HL-60/S4 (cell line): ENCODE data around the gene TMEM156.
"Not testable (repeated sequence)": the region's sequence is repeated elsewhere in the genome, so short reads cannot be mapped to it uniquely, and the experiment has no call there.

Source experiments
- in situ Hi-C: fragments of 300-500 bp; cut with MboI; formaldehyde crosslinking; loops from 2 replicates; pipeline ENCODE4 v1.14.3; 2022; ENCODE audit warnings: low sequenced_read_pairs

TMEM156 gene

DNA sequence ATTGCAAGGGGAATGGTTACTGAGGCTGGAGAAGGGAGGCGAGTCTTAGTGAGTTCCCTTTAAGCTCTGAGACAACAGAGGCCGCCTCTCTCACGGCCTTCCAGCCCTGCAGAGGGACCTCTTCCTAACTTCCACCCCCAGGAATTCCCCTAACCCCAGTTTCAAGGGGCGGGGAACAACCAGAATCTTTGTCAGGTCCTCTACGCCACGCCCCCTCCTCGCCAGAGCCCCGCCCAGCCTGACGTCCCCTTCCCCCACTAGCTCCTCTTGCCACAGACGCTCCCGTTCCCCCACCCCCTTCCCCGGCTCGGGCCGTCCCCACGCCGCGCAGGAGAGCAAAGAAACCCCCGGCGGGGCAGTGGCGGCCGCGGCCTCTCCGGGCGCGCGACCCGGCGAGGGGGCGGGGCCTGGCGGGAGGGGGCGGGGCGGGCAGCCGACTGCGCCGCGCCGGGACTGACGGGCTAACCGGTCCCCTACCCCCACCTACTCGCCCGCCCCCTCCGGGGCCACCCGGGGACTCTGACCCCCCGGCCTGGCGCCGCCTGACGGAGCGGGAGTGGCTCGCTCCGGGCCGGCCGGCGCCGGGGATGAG, 12.3 kb upstream of the TMEM156 start:
- in situ Hi-C loops: no loop called here

DNA sequence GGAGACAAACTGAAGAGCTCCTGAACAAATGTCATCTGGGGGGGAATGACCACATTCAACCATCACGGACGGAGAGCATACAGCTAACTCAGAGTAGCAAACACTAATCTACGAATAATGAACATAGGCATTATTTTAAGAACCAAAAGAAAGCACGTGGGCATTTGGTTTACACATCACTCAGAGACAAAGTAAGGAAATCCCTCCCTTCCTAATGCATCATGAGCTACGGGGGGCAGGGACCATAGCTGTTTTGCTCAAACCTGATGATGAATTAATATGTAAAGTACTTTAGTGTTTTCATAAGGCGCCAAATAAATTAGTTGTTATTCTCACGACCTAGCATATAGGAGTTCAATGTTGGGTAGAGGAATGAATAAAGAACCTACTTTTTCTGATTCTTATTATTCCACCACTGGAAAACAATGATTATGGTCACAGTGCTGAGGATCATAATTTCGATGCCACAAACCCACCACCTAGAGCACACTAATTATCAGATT, 11.7 kb upstream of the TMEM156 start:
- in situ Hi-C loops: no loop called here

- in situ Hi-C loops: no loop called here
Observed at GRCh38 chr4:39043058-39043860, 11.1 kb upstream of the TMEM156 start.

- in situ Hi-C loops: no loop called here
Observed at GRCh38 chr4:39042366-39042765, 10.2 kb upstream of the TMEM156 start.

DNA sequence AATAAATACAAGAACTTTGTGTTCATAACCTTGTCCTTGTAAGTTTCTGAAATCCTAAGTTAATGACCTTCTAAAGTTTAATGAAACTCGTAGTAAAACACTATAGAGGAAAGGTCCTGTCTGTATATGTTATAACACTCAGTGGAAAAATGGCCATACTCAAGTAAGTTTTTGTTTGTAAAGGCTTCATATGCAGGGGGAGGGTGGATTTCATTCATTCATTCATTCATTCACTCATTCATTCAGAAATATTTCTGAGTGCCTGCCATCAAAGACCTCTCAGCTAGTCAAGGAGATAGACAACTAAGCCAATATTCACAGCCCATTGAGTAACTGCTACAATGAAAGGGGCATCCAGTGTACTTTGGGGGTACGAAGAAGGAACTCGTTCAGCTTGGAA, 6.9 kb upstream of the TMEM156 start:
- in situ Hi-C loops: no loop called here

- in situ Hi-C loops: no loop called here
Observed at GRCh38 chr4:39037941-39038340, 5.7 kb upstream of the TMEM156 start.

- in situ Hi-C loops: no loop called here
Observed at GRCh38 chr4:39037491-39037825, 5.2 kb upstream of the TMEM156 start.

DNA sequence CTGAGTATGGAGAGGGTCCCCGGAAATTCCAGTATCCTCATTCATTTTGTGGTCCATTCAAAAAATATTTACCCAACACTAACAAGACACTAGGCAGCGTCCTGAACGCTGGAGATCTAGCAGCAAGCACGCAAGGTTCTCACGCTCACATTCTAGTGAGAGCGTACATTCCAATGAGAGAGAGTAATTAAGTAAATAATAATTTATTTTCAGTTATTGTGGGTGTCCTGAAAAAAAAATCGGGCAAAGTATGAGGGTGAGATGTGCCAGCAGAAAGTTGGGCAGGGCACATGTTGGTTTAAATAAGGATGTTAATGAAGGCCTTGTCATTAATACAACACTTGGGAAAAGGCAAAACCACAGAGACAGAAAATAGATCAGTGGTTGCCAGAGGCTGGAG, 4.0 kb upstream of the TMEM156 start:
- in situ Hi-C loops: no loop called here

- in situ Hi-C loops: not testable (repeated sequence)
Observed at GRCh38 chr4:39031590-39032020, 604 bp downstream of the TMEM156 start.

DNA sequence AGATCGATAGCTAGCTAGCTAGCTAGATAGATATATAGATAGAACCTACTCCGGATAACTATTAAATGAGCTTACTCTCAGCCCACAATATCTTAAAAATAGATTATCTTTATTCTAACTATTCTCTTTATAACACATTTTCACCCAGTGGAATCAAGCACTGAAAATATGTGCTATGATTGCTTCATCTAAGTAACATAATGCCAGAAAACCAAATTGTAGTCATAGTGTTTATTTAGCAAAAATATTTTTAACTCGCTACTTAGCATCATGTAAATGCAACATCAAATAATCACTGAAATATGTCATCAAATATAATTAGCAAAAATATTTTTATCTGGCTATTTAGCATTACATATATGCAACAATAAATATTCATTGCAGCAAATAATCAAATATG, 1.5 kb downstream of the TMEM156 start:
- in situ Hi-C loops: no loop called here

GRCh38 chr4:39029752-39030694, 2.2 kb downstream of the TMEM156 start:
- in situ Hi-C loops: no loop called here

DNA sequence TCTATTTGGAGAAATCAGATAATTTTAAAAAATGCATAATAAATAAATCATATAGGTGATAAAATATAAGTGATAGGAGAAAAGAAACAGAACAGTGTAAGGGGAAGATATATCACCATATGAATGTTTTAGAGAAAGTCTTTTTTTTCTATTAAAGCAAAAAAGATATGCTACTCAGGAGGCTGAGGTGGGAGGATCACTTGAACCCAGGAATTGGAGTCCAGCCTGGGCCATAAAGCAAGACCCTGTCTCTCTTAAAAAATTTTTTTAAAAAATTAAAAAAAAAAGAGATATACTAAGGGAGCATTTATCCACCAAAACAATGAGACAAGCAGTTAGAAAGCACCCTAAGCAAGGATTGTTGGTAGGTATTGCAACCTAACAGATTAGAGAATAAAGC, 6.1 kb downstream of the TMEM156 start:
- in situ Hi-C loops: no loop called here

GRCh38 chr4:39025552-39026085, 6.6 kb downstream of the TMEM156 start:
- in situ Hi-C loops: no loop called here

DNA sequence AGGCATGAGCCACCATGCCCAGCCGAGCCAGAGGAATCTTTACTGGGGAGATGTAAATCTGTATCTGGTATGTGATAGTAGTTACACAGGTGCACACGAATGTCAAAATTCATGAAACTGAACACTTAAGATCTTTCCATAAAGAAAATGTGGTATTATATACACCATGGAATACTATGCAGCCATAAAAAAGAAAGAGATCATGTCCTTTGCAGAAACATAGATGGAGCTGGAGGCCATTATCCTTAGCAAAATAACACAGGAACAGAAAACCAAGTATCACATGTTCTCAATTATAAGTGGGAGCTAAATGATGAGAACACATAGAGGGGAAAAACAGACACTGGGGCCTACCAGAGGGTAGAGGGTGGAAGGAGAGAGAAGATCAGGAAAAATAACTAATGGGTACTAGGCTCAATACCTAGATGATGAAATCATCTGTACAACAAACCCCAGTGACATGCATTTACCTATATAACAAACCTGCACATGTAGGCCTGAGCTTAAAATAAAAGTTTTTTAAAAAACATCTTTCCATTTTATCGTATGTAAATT, 7.8 kb downstream of the TMEM156 start:
- in situ Hi-C loops: no loop called here

DNA sequence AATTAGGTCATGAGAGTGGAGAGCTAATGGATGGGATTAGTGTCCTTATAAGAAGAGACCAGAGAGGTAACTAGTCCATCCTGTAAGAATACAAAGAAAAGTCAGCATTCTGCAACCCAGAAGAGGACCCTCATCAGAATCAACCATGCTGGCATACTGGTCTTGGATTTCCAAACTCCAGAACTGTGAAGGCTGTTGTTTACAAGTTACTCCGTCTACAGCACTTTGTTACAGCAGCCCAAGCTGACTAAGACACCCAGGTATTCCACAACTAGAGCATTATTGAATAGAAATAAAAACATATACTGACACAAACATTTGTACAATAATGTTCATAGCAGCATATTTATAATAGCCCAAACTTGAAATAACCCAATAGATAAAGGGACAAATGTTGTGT, 9.2 kb downstream of the TMEM156 start:
- in situ Hi-C loops: no loop called here

GRCh38 chr4:39022241-39022640, 10.0 kb downstream of the TMEM156 start:
- in situ Hi-C loops: no loop called here

- in situ Hi-C loops: no loop called here
Observed at GRCh38 chr4:39021631-39022030, 10.6 kb downstream of the TMEM156 start.

GRCh38 chr4:39020130-39020529, 12.1 kb downstream of the TMEM156 start:
- in situ Hi-C loops: no loop called here

GRCh38 chr4:39014028-39014427, 18.2 kb downstream of the TMEM156 start:
- in situ Hi-C loops: no loop called here

GRCh38 chr4:39004758-39005157, 27.5 kb downstream of the TMEM156 start:
- in situ Hi-C loops: no loop called here

DNA sequence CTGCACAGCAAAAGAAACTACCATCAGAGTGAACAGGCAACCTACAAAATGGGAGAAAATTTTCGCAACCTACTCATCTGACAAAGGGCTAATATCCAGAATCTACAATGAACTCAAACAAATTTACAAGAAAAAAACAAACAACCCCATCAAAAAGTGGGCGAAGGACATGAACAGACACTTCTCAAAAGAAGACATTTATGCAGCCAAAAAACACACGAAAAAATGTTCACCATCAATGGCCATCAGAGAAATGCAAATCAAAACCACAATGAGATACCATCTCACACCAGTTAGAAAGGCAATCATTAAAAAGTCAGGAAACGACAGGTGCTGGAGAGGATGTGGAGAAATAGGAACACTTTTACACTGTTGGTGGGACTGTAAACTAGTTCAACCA, 30.2 kb downstream of the TMEM156 start:
- in situ Hi-C loops: not testable (repeated sequence)
